OCI-LY7 (cell line): ENCODE results near the gene RPS6KA2. TPM values are rescaled to one million over a fixed set of nuclear protein-coding genes. Genes with fewer than 3 reads are reported as not detected.

Experiments used
- BruUV-seq: library from RNA; stranded (reverse); fragments of 400-500 nt; replicated peaks from 2 replicates; lab custom pipeline; 2021; lab: Mats Ljungman, UMichigan
- CTCF ChIA-PET: fragments of 300-600 bp; sonication (Branson Sonifier 250); formaldehyde crosslinking; loops from one replicate; lab custom pipeline; 2022; ENCODE audit warnings: antibody characterized with exemption; ENCODE audit not compliant: unreplicated experiment; lab: Charles Lee
- POLR2A ChIA-PET: fragments of 300-600 bp; sonication (Branson Sonifier 250); formaldehyde crosslinking; loops from one replicate; lab custom pipeline; 2022; ENCODE audit warnings: antibody characterized with exemption; lab: Charles Lee
- DNase-seq: peaks from one replicate; pipeline ENCODE4 v3.0.0-alpha.2; 2015; ENCODE audit warnings: low spot score
- H2AFZ ChIP-seq: fragments of 200-600 bp; sonication (generic), shearing (Covaris generic); 2 replicates; pipeline ENCODE4 v1.6.1; 2014; ENCODE audit warnings: mild to moderate bottlenecking, antibody characterized with exemption, low read length, moderate library complexity
- H3K27ac ChIP-seq: fragments of 200-600 bp; sonication (generic); 2 replicates; pipeline ENCODE4 v1.5.1; 2014; ENCODE audit warnings: mixed run types, low read depth, mild to moderate bottlenecking, moderate library complexity, low read length, inconsistent platforms; ENCODE audit not compliant: poor library complexity, severe bottlenecking
- H3K36me3 ChIP-seq: fragments of 200-600 bp; sonication (generic); 2 replicates; pipeline ENCODE4 v1.6.1; 2014; ENCODE audit warnings: mild to moderate bottlenecking, antibody characterized with exemption, low read length, moderate library complexity, mixed read lengths; ENCODE audit not compliant: insufficient read depth
- H3K4me1 ChIP-seq: fragments of 200-600 bp; sonication (generic); 2 replicates; pipeline ENCODE4 v1.5.1; 2014; ENCODE audit warnings: mild to moderate bottlenecking, low read length; ENCODE audit not compliant: insufficient read depth, poor library complexity, severe bottlenecking
- H3K4me2 ChIP-seq: fragments of 200-600 bp; sonication (generic); 2 replicates; pipeline ENCODE4 v1.6.1; 2014; ENCODE audit warnings: mild to moderate bottlenecking, low read length
- H3K4me3 ChIP-seq: fragments of 200-600 bp; sonication (generic); 2 replicates; pipeline ENCODE4 v1.5.1; 2014; ENCODE audit warnings: mild to moderate bottlenecking, low read depth, low read length; ENCODE audit not compliant: poor library complexity, severe bottlenecking
- H3K79me2 ChIP-seq: fragments of 200-600 bp; sonication (generic); 2 replicates; pipeline ENCODE4 v1.6.1; 2016; ENCODE audit warnings: low read depth, mild to moderate bottlenecking, low read length, moderate library complexity, mixed read lengths; ENCODE audit not compliant: insufficient read depth
- H3K9me2 ChIP-seq: fragments of 200-600 bp; sonication (generic); 2 replicates; pipeline ENCODE4 v1.6.1; 2016; ENCODE audit warnings: mild to moderate bottlenecking, low read length, mixed read lengths; ENCODE audit not compliant: insufficient read depth
- H3K9me3 ChIP-seq: fragments of 200-600 bp; sonication (generic); 2 replicates; pipeline ENCODE4 v1.6.1; 2014; ENCODE audit warnings: mild to moderate bottlenecking, mixed run types, low read length, mixed read lengths
- H4K20me1 ChIP-seq: fragments of 200-600 bp; sonication (generic); 2 replicates; pipeline ENCODE4 v1.6.1; 2014; ENCODE audit warnings: mild to moderate bottlenecking, antibody characterized with exemption, low read length, moderate library complexity, mixed read lengths; ENCODE audit not compliant: insufficient read depth
- EZH2phosphoT487 ChIP-seq: fragments of 200-600 bp; sonication (generic); IDR thresholded peaks from 2 replicates; pipeline ENCODE4 v1.6.1; 2018; ENCODE audit warnings: low read depth, borderline replicate concordance, mild to moderate bottlenecking, mixed run types, antibody characterized with exemption, low read length, moderate library complexity, mixed read lengths
- intact Hi-C: fragments of 100-400 bp; cut with micrococcal nuclease; formaldehyde crosslinking; loops from one replicate; pipeline ENCODE4 v1.10.0; 2022; ENCODE audit not compliant: unreplicated experiment
- total RNA-seq, 2 experiments: library from RNA; depleted of rRNA in 1 of 2; stranded (reverse); fragments of >200 nt in 1 of 2; shearing (Covaris generic) in 1 of 2; gene quantifications; 2 replicates each; pipeline ENCODE4 v1.2.3, GENCODE V29; 2014 to 2022
- TF ChIP-seq, protein P1 (sequence below): fragments of 200-600 bp; sonication (generic); conservative IDR thresholded peaks from 2 replicates; pipeline ENCODE4 v1.5.1; 2014; ENCODE audit warnings: mild to moderate bottlenecking, antibody characterized with exemption, low read length, moderate library complexity, mixed read lengths

Gene RPS6KA2
- total RNA-seq, 2 experiments from 2014 or later: 0.69 to 1.9 TPM

DNA sequence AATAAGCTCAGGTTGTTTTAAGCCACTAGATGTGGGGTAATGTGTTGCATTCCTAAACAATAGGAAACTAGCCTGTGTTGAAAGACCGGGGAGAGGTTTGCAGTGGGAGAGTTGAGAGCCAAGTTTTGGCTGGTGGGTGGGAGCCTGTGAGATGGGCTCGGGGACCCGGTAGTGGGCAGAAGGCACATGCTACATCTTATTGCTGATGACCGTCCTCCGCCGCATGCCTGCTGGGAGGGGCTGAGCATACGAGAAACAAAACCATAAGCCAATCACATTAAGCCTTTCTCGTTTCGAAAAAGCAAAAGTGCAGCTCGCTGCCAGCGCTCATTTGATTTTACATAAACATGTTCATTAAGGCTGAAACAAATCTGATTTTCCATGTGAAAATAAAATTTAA, 186.9 kb downstream of the RPS6KA2 start:
- no peaks in the 10 kb centered on the region for H3K4me1 ChIP-seq
- H3K4me3 ChIP-seq: no peak overlapping the region
- no peak overlapping the region for H2AFZ ChIP-seq
- no peak overlapping the region for H3K27ac ChIP-seq
- no peaks in the 10 kb centered on the region for H3K9me2 ChIP-seq
- ChIA-PET CTCF (no interaction called here), POLR2A (interaction anchor here (0.6 to 1.5 kb wide), 3 partner anchors 10 to 432 kb away, joined by 3 read pairs; no protein-coding TSS in a partner anchor)
- no peaks in the 10 kb centered on the region for H3K79me2 ChIP-seq
- no peaks in the 10 kb centered on the region for H3K36me3 ChIP-seq
- no peak for DNase-seq
- TF ChIP-seq, protein P1, sequence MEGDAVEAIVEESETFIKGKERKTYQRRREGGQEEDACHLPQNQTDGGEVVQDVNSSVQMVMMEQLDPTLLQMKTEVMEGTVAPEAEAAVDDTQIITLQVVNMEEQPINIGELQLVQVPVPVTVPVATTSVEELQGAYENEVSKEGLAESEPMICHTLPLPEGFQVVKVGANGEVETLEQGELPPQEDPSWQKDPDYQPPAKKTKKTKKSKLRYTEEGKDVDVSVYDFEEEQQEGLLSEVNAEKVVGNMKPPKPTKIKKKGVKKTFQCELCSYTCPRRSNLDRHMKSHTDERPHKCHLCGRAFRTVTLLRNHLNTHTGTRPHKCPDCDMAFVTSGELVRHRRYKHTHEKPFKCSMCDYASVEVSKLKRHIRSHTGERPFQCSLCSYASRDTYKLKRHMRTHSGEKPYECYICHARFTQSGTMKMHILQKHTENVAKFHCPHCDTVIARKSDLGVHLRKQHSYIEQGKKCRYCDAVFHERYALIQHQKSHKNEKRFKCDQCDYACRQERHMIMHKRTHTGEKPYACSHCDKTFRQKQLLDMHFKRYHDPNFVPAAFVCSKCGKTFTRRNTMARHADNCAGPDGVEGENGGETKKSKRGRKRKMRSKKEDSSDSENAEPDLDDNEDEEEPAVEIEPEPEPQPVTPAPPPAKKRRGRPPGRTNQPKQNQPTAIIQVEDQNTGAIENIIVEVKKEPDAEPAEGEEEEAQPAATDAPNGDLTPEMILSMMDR: no peak
- TF ChIP-seq EZH2phosphoT487: no peak
- H4K20me1 ChIP-seq: no peaks in the 10 kb centered on the region
- no peaks in the 10 kb centered on the region for H3K9me3 ChIP-seq
- intact Hi-C loops: no loop called here
- BruUV-seq: no TSS peak
- no peak overlapping the region for H3K4me2 ChIP-seq

DNA sequence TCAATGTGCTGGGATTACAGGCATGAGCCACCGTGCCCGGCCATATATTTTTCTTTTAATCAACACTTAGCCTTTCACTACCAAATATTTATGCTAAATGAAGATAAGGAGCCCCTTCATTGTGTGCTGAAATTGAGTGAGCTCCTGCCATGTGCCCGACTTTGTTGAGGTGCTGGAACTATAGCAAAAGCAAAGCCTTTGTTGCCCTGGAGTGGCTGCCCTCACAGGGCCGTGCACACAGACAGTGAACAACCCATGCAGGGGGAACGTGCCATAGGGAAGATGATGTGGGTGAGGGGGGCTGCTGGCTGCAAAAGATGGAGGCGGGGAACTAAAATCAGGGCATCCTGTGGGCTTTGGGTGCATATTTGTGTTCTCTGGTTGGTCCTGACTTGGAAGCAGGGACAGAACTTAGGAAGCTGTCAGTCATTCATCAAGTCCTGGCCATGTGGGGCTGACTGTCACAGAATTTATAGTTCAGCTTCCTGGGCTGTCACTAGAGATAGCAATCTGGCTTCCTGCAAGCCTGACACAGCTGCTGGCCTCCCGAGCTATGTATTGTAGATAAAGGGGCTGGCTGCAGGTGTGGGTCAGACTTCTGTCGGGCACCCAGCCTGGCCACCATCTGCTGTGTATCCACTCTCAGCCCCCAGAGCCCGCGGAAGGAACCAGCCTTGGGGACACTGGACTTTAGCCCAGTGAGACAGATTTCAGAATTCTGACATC, 187.5 kb downstream of the RPS6KA2 start:
- CTCF ChIA-PET: no interaction called here
- no peaks in the 10 kb centered on the region for H3K36me3 ChIP-seq
- H3K4me2 ChIP-seq: no peak overlapping the region
- TF ChIP-seq, protein P1: no peak
- no peak for TF ChIP-seq EZH2phosphoT487
- no peak overlapping the region for H2AFZ ChIP-seq
- BruUV-seq: no TSS peak
- H3K4me1 ChIP-seq: no peaks in the 10 kb centered on the region
- POLR2A ChIA-PET: interaction anchor here (0.8 to 1.5 kb wide), 3 partner anchors 9 to 432 kb away, joined by 3 read pairs; no protein-coding TSS in a partner anchor
- no peaks in the 10 kb centered on the region for H4K20me1 ChIP-seq
- H3K9me3 ChIP-seq: no peaks in the 10 kb centered on the region
- no peaks in the 10 kb centered on the region for H3K79me2 ChIP-seq
- intact Hi-C loops: no loop called here
- DNase-seq: no peak
- no peak overlapping the region for H3K27ac ChIP-seq
- H3K9me2 ChIP-seq: no peaks in the 10 kb centered on the region
- H3K4me3 ChIP-seq: no peak overlapping the region
